22Rv1 (cell line): ENCODE data around the gene TCP10L.

Experiments
- H3K27ac ChIP-seq: fragments of 450-650 bp; 2 replicates; pipeline ENCODE4 v1.5.1; 2017
- ZFX ChIP-seq: fragments of 450-650 bp; IDR thresholded peaks from 2 replicates; pipeline ENCODE4 v1.6.1; 2017; ENCODE audit warnings: antibody characterized with exemption, borderline replicate concordance
- TF ChIP-seq, protein P1 (sequence below): fragments of 450-650 bp; IDR thresholded peaks from 2 replicates; pipeline ENCODE4 v1.5.1; 2017; ENCODE audit warnings: mild to moderate bottlenecking

The TCP10L gene

DNA sequence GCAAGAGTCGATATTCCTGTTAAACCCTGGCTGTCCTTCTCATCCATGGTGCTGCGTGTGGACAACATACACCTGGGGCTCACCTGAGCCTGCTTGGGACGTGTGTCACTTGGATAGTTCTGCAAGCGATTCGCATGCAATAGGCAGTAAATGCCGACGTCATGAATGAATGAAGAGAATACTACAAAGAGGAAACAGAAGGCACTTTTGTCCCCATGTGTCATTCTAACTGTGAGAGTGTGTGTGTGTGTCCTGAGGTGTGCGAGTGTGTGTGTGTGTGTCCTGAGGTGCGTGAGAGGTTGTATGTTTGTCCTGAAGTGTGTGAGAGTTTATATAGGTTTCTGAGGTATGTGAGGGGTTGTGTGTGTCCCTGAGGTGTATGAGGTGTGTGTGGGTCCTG, 647 bp upstream of the TCP10L start:
- no peak for TF ChIP-seq ZFX
- TF ChIP-seq, protein P1, sequence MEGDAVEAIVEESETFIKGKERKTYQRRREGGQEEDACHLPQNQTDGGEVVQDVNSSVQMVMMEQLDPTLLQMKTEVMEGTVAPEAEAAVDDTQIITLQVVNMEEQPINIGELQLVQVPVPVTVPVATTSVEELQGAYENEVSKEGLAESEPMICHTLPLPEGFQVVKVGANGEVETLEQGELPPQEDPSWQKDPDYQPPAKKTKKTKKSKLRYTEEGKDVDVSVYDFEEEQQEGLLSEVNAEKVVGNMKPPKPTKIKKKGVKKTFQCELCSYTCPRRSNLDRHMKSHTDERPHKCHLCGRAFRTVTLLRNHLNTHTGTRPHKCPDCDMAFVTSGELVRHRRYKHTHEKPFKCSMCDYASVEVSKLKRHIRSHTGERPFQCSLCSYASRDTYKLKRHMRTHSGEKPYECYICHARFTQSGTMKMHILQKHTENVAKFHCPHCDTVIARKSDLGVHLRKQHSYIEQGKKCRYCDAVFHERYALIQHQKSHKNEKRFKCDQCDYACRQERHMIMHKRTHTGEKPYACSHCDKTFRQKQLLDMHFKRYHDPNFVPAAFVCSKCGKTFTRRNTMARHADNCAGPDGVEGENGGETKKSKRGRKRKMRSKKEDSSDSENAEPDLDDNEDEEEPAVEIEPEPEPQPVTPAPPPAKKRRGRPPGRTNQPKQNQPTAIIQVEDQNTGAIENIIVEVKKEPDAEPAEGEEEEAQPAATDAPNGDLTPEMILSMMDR = no peak
- H3K27ac ChIP-seq = no peak overlapping the region

DNA sequence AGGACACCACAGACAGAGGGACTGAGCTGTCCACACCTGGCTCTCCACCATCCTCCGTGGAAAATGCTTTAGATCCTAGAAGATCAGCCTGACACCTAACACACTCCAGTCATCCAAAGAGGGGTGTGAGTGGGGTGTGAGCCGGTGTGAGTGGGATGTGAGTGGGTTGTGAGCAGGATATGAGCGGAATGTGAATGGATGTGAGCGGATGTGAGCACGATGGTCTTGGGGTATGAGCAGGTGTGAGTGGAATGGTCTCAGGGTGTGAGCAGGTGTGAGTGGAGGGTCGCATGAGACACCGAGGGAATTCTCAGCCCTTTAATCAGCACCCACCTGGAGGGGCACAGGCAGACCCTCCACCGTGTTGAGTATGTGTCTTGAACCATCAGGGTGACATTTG, 851 bp downstream of the TCP10L start:
- no peak for TF ChIP-seq ZFX
- TF ChIP-seq, protein P1 = no peak

DNA sequence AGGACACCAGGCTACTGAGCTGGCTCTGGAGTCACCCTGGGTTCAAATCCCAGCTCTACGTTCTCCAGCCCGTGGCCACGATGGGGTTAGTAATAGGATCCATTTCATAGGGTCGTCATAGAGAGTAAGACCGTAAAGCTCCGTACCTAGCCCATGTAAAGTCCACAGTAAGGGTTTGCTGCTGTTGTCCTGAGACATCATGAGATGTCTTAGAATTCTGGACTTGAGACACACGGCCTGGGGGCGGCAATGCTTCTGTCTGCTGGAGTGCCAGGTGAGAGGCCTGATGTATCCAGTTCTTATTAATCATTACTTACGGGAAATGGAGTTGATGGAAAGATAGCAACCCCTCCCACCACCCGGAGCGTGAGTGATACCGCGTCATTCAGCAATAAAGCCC, 3.6 kb downstream of the TCP10L start:
- H3K27ac ChIP-seq = no peak overlapping the region
- TF ChIP-seq ZFX = no peak
- TF ChIP-seq, protein P1 = no peak

More for the DNA sequence above, 851 bp downstream of the TCP10L start:
- H3K27ac ChIP-seq = no peak overlapping the region

DNA sequence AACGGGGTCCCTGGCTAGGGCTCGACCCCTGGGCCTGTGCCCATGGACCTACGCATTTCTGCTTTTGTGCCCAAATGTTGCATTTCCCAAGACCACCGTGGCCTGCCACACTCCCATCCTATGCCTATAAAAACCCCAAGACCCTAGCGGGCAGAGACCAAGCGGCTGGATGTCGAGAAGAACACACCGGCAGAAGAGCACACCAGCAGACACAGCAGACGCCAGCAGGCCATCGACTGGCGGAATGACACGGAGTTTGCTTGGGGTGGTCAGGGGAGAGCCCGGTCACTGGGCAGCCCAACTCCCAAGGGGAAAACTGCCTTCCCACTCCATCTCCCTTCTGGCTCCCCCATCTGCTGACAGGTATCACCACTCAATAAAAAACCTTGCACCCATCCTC, 4.4 kb downstream of the TCP10L start:
- TF ChIP-seq ZFX = no peak
- no peak overlapping the region for H3K27ac ChIP-seq

DNA sequence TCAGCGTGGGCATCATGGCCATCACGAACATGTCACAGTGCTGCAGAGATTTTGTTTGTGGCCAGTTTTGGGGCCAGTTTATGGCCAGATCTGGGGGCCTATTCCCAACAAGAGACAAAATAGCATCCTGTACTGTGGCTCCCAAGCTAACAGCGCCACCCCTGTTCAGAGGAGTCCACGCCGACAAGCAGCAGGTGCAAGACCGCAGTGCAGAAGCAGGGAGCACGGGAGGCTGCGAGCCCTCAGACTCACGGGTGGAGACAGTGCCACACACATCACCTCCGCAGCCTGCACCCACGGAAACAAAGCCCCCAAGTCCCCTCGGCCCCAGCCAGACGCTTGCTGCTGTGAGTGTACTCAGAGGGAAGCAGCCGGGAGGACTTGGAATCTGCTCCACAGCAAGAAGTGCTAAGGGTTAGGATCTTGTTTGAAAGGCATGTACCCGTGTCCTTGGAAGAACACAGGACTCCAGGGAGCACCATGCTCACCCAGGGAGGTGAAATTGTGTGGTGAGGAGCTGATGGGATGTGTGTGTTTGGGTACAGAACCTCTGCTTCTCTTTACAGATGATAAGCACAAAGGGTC, 7.1 kb downstream of the TCP10L start:
- TF ChIP-seq, protein P1 = peak; percentile 85
- TF ChIP-seq ZFX = no peak
- H3K27ac ChIP-seq = no peak overlapping the region

DNA sequence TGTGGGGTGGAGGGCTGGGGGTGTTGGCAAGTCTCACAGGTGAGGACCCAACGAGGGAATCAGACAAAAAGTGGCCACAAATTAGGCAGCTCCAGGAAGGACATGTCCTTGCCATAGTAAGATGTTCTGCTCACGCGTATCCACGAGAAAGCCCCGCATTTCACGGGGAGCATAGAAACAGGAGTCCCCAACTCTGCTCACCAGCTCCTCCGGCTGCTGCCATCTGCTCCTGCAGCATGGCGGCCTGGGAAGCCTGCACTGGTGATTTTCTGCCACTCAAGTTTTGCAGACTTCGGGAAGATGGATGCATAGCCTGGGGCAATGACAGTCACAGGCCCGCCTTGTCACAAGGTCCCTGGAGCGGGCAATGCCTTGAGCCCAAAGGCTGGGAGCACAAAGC, 9.3 kb downstream of the TCP10L start:
- TF ChIP-seq, protein P1 = no peak
- TF ChIP-seq ZFX = no peak
- H3K27ac ChIP-seq = no peak overlapping the region

DNA sequence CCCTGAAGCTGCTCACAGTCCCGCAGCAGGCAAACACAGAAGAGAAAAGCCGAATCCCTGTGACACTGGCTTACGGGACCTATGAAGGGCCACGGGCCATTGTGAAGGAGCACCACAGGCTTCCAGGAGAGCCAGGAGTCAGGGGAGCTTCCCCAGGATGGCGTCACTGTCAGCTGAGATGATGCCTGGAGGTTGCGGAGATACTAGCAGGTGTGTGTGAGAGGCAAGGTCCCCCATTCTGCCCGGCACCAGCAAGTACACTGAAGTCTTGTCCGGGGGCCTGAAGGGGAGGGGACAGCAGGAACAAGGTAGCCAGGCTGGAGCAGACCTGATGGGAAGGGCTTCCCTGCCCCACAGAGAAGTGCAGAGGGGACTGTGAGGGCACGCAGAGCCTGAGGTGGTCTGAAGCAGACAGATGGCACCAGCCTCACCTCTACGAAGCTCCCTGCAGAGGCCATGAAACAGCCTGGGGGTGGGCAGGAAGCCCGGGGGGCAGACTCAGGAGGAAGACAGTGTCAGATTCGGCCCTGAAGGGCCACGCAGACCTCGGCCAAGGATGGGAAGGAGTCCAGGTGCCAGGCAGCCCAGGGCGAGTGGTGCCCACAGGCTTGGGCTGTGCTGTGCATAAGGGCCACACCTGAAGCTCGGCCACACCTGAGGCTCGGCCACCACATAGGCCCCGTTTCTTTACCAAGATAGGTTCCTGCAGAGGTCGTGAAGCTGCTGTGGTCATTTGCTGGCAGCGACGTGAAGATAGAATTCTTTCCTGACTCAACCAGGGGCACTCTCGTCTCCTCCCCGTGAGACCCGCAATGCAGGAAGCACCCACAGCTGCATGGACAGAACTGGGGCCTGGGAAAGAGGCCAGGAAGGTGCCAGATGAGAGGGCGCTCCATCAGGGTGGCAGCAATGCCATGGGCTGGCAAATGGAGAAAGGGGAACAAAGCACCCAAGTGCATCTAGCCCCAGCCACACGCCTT, 10.1 kb downstream of the TCP10L start:
- H3K27ac ChIP-seq = no peak overlapping the region
- TF ChIP-seq, protein P1 = no peak
- TF ChIP-seq ZFX = no peak
